Raji (cell line): ENCODE results near the gene TOGARAM2.

Source experiments
- POLR2A ChIP-seq: IDR thresholded peaks from 2 replicates; pipeline ENCODE4 v1.6.1; 2011; ENCODE audit warnings: low read depth, low read length, control low read depth; ENCODE audit not compliant: insufficient read depth

The TOGARAM2 gene

GRCh38 chr2:29075894-29076705 is 95.0 kb downstream of the TOGARAM2 start:
- no peak for TF ChIP-seq POLR2A

DNA sequence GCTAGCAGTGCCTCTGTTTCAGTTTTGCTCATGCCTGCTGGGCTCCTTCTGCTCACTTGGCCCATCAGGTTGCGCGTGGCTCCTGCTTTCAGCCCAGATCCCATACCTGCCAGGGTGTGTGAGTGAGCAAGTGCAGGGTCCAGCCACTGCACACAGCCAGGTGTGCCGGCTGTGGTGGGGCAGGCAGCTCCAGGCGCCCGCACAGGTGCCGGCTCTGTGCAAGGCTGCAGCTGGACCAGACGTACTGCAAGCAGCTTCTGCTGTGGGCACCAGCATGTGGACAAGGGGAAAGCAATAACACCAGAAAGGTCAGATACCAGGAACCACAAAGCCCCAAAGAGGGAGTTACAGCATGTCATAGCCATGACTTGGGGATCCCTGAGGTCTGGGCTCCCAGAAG is 98.8 kb downstream of the TOGARAM2 start:
- TF ChIP-seq POLR2A = no peak

GRCh38 chr2:29080886-29081743 is 100.0 kb downstream of the TOGARAM2 start:
- no peak for TF ChIP-seq POLR2A

GRCh38 chr2:29082804-29083495 is 101.9 kb downstream of the TOGARAM2 start:
- peak; percentile 34; the same call in 1 of the 2 replicates for TF ChIP-seq POLR2A

DNA sequence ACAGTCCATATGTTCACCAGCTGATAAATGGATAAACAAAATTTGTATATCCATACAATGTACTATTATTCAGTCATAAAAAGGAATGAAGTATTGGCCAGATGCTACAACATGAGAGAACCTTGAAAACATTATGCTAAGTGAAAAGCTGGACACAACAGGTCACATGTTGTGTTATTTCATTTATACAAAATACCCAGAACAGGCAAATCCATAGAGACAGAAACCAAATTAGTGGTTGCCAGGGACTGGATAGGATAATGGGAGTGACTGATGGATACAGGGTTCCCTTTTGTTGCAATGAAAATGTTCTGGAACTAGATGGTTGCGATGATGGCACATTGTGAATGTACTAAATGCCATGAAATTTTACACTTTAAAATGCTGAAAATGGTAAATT is 103.5 kb downstream of the TOGARAM2 start:
- TF ChIP-seq POLR2A = no peak

DNA sequence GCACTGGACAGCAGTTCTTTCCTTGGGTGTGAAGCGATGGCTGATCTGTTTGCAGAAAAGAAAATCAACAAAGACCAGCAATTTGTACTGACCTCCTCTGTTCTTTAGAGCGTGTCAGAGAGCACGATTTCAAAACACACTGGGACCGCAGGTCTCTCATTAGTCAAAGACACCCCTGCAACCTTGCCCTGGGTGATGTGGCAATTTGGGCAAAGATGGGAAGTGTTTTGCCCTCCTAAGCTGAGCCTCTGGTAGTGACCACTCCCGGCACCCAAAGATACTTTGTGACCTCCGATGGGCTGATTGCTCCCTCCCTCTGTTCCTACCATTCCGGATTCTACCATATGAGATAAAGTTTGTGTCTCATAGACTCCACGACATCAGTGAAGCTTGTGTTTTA is 115.9 kb downstream of the TOGARAM2 start:
- no peak for TF ChIP-seq POLR2A

GRCh38 chr2:29097569-29097968 is 116.5 kb downstream of the TOGARAM2 start:
- TF ChIP-seq POLR2A = no peak

DNA sequence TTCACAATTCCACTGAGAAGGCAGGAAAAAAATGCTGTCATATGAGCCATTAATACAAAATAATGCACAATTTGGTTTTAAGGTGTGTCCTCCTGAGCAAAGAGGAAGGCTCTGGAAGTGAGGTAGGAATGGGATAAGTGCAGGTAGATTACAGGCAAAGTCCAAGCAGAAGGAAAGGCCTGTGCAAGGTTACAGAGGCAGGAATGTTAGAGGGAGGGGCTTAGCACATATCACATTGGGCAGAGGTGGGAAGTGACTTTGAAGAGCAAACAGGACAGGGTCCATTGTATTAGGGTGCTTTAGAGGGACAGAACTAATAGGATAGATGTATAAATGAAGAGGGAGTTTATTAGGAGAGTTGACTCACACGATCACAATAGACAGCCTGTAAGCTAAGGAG is 119.5 kb downstream of the TOGARAM2 start:
- no peak for TF ChIP-seq POLR2A
